Hair follicular keratinocyte (primary cell): ENCODE results near the gene SPRY4. TPM values are rescaled to one million over a fixed set of nuclear protein-coding genes. Genes with fewer than 3 reads are reported as not detected.

Experiments
- total RNA-seq: library from RNA; depleted of rRNA; stranded (reverse); fragments of >200 nt; gene quantifications from 2 replicates; pipeline ENCODE4 v1.2.3, GENCODE V29; 2015

The SPRY4 gene
- total RNA-seq, result 19.8 and 38.7 TPM in 2 replicates

DNA sequence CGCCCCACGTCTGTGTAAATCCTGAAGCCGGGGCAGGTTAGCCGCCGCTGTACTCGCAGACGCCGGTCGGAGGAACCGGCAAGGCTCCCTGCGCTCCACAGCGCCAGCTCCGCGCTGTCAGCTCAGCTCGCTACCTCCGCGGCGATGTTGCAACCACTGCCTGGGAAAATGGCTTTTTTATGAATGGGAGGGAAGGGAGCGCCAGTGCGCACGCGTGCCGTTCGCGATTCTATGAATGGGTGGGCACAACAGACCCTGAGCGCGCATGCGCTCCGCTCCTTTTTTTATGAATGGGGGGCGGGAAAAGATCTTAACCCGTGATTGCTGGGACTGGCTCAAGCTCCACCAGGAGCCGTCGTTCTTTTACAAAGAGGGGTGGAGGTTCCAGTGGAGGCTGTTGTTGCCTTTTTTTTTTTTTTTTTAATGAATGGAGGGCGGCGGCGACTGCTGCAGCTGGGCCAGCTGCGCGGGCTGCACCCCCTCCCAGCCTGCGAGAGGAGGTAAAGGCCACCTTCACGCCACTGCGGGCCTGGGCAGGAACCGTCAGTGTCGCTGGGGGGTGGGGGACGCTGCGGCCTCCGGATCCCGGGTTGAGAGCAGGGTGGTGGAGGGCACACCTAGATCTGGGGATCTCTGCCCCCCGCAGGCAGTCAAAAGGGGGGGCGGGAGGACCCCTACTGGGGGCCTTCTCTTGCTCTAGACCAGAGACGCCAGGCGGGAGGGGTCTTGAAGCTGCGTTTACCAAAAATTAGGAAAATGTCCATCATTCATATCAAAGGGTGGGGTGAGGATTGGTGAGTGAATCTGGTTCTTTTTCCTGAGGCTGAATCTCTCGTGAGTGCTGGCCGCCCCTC is at the start of gene SPRY4:
TSS of gene SPRY4 (minus strand) at position 151 of the 854 bp plus-strand sequence. CDS start 9,913 bp downstream, outside the sequence.

Other genes starting within 250 kb of the SPRY4 start
- 42.0 and 59.8 TPM in 2 replicates for gene NDFIP1, start 216.2 kb downstream of the SPRY4 start, total RNA-seq